Medulla oblongata (tissue), 1 donor: Measurements from ENCODE around the gene KRTAP10-7.
"Not testable (repeated sequence)": the region's sequence is repeated elsewhere in the genome, so short reads cannot be mapped to it uniquely, and the experiment has no call there.

Source experiments
- DNase-seq: peaks from one replicate; pipeline ENCODE4 v3.0.0-alpha.2; 2015; ENCODE audit errors: extremely low spot score

KRTAP10-7 gene

DNA sequence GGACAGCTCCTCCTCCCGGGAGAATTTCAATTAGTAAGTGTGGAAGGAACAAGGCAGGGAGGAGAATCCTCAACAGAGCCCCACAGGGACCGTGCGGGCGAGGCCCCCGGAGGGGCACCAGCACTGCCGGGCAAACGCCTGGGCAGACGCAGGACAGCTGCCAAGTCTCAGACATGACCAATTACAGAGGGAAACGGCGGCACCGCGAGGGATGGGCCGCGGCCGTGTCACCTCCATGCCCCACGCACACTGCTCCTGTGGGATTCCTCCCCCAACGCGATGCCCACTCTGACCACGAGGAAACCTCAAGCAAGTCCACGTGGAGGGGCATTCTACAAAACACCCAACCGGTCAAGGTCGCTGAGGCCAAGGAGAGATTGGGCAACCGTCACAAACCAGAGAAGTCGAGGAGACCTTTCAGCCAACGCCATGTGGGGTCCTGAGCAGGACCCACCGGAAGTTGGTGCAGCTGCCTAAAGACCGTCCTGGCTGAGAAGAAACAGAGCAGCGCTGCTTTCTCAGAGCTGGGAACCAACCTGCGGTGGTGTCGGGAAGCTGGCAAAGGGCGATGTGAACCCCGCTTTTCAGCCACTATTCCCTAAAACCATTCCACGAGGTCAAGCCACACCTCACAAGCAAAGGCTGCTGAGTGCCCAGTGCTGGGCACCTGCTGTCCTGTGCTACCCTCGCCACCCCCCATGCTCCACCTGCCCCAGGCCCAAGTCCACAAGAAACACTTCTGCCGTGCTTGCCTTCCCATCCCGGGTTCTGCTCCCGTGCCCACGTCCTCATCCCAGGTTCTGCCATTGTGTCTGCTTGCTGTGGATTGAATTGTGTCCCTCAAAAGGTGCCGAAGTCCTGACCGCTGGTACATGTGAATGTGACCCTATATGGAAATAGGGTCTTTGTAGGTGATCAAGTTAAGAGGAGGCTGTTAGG lies 28.3 kb upstream of the KRTAP10-7 start:
- no peak for DNase-seq

DNA sequence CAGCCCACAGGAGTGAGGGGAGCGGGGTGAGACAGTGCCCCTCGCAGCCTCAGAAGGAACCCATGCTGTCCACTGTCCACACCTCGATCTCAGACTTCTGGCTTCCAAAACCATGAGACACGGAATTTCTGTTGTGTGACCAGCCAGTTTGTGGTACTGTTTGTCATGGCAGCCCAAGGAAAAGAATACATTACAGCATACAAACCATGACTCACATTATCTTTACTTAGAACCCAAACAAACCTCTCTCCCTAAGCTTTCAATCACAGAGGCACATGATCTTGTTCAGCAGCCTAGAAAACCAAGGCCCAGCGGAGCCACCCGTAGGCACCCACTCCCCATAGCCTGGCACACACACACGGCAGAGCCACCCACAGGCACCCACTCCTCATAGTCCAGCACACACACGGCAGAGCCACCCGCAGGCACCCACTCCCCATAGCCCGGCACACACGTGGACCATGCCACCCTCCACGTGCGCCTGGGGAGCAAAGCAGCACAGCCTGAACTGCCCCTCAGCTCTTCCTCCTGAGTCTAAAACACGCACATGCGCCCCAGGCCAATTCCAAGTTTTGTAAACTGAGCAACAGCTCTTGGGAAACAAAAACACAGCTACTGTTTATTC lies 27.3 kb upstream of the KRTAP10-7 start:
- no peak for DNase-seq

DNA sequence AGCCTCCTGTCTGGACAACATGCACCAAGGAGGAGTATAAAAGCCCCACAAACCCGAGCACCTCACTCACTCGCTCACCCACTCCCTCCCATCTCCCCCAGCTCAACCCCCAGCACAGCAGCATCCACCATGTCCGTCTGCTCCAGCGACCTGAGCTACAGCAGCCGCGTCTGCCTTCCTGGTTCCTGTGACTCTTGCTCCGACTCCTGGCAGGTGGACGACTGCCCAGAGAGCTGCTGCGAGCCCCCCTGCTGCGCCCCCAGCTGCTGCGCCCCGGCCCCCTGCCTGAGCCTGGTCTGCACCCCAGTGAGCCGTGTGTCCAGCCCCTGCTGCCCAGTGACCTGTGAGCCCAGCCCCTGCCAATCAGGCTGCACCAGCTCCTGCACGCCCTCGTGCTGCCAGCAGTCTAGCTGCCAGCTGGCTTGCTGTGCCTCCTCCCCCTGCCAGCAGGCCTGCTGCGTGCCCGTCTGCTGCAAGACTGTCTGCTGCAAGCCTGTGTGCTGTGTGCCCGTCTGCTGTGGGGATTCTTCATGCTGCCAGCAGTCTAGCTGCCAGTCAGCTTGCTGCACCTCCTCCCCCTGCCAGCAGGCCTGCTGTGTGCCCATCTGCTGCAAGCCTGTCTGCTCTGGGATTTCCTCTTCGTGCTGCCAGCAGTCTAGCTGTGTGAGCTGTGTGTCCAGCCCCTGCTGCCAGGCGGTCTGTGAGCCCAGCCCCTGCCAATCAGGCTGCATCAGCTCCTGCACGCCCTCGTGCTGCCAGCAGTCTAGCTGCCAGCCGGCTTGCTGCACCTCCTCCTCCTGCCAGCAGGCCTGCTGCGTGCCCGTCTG lies 26.6 kb upstream of the KRTAP10-7 start, which contains the start of gene KRTAP10-4:
Gene KRTAP10-4 (plus strand): TSS at position 100 of the 827 bp plus-strand sequence. CDS start 30 bp downstream, at position 130.
- DNase-seq, result not testable (repeated sequence)

DNA sequence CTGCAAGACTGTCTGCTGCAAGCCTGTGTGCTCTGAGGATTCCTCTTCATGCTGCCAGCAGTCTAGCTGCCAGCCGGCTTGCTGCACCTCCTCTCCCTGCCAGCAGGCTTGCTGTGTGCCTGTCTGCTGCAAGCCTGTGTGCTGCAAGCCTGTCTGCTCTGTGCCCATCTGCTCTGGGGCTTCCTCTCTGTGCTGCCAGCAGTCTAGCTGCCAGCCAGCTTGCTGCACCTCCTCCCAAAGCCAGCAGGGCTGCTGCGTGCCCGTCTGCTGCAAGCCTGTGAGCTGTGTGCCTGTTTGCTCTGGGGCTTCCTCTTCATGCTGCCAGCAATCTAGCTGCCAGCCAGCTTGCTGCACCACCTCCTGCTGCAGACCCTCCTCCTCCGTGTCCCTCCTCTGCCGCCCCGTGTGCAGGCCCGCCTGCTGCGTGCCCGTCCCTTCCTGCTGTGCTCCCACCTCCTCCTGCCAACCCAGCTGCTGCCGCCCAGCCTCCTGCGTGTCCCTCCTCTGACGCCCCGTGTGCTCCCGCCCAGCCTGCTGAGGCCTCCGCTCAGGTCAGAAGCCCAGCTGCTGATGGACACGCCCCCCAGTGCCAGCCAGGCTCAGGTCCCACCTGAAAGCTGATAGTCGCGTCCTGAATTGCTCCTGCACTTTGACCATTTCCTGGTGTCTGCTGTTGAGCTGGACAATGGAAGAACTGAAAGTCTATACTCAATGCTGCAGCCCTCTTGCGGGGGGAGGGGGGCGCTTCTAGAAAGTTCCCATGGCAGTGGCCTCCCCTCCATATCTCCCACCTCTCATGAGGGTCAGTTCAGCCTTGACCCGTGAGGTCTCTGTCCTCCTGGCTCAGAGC lies 25.7 kb upstream of the KRTAP10-7 start:
- DNase-seq, result no peak

DNA sequence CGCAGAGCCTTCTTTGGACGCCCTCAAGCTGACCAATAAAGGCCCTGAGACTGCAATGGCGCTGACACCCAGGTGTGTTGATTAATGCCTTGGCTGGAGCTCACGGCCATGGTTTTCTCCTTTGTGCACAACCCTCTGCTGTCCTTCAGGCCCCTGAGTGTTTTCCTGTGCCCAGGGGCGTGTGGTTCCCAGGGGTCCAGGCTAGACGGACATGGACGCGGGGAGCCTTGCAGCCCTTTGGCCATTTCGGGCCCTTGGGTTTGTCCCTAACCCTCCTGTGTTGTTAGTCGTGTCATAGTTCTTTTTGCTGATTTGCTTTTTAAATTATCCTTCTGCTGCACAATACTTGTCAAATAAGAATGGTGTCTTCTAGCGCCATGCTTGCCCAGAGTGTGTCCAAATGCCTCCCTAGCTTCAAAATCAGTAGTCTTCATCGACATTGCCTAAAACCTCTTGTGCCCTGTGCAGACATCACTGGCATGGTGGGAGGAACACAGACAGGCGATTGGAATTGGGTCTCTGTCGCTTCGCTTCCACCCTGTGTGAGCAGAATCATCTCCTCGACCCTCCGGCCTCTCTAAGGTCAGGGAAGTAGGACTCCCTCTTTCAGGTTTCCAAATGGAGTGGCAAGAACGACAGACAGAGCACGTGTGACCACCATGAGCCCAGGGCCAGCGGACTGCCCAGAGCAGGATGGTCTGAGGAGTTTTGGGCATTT lies 24.9 kb upstream of the KRTAP10-7 start:
- DNase-seq, result no peak

DNA sequence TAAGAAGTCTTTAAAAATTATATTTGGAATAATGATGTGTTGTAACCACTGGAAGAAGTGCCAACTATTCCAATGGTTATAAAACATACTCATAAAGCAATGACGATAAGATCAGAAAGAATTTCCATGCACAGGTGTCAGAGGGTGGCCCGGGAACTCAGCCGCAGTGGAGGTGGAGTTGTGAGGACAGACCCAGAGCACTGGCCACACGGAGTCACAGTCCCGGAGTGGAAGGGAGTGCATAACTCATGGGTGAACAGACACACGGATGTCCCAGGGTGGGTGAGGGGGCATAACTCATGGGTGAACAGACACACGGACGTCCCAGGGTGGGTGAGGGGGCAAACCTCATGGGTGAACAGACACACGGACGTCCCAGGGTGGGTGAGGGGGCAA lies 24.4 kb upstream of the KRTAP10-7 start:
- no peak for DNase-seq

DNA sequence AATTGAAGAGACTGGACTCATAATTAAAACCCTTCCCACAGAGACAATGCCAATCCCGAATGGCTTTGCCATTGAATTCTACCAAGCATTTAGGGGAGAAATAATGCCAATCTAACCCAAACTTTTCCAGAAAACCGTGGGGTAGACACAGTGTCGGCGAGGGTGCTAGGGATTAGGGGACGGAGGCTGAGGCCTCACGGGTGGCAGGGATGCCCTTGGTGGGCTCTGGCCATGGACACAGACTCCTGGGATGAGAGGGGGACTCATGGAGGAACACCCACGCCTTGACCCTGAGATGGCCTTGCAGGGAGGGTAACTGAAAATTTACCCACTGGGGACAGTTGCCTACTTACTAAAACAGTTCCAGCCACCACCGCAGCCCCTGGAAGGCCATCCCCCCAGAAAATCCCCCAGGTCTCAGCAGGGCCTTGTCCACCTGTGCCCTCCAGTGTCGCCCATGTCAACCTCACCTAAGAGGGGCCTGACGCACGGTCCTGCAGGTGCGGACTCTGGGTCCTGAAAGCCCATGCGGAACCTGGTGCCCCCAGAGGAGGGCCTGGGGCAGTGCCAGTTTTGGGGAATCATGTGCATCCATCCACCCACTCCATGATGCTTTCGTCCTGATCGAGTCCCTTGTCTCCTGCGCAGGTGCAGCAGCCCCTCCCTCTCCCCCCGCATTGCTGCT lies 21.9 kb upstream of the KRTAP10-7 start:
- no peak for DNase-seq

DNA sequence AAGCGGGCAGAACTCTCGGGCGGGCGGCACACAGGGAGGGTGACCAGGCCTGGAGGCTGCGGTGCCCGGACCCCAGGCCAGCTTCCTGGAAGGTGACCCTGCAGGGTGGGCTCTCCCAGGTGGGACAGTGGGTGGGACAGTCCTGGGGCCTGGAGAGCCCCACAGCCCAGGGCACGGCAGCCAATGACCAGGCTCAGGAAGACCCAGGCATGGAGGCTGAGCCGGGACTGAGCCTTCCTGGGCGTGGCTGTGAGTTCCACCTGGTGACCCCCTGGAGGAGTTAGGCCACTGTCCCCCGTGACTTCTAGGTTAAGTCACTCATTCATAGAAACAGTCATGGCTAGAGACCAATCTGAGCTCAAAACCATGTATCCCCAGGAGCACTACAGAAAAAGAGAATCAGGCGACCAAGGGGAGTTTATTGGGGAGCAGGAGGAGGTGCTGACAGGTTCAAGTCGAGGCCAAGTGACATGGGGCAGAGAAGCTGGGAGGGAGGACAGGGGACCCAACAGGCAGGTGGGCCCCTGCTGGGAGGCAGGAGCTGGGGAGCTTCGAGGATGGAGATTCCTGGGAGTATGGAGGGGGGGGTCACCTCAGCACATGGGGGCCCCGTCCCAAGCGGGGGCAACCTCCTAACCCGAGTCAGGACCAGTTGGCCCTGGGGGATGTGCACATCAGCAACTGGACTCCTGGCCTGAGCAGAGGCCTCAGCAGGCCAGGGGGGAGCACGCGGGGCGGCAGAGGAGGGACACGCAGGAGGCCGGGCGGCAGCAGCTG lies 21.2 kb upstream of the KRTAP10-7 start:
- no peak for DNase-seq

DNA sequence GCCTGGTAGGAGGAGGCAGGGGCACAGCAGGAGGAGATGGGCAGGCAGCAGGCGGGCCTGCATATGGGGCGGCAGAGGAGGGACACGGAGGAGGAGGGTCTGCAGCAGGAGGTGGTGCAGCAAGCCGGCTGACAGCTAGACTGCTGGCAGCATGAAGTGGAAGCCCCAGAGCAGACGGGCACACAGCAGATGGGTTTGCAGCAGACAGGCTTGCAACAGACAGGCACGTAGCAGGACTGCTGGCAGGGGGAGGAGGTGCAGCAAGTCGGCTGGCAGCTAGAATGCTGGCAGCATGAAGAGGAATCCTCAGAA lies 20.6 kb upstream of the KRTAP10-7 start:
- DNase-seq, result no peak

DNA sequence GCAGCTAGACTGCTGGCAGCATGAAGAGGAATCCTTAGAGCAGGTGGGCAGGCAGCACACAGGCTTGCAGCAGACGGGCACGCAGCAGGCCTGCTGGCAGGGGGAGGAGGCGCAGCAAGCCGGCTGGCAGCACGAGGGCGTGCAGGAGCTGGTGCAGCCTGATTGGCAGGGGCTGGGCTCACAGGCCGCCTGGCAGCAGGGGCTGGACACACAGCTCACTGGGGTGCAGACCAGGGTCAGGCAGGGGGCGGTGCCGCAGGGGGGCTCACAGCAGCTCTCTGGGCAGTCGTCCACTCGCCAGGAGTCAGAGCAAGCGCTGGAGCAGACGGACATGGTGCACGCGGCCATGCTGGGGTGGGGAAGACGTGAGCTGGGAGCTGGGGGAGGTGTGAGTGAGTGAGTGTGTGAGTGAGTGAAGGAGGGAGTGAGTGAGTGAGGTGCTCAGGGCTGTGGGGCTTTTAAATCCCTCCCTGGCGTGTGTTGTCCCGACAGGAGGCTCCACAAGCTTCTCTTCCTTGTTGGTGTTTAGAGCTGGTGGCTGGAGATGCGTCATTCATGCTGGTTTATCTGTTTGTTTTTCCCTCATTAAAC lies 20.1 kb upstream of the KRTAP10-7 start, which contains the start of gene KRTAP10-5:
Gene KRTAP10-5 (minus strand): TSS at position 374 of the 591 bp plus-strand sequence. CDS start 26 bp downstream, at position 348.
- DNase-seq, result not testable (repeated sequence)

DNA sequence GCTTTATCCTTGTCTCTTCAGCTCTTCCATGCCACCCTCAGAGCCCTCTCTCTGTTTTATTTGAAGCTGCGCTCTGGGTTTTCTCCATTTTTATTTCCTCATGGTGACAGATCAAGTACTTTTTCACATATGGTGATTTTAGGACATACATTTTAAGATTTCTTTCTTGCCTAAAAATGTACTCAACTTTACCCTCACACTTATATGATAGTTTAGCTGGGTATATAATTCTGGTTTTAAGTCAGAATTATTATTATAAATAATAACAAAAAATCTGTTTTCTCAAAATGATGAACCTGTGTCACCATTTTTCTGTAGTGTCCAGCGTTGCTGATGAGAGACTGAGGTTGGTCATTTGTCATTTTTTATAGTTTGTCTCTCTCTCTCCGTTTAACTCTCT lies 19.2 kb upstream of the KRTAP10-7 start:
- no peak for DNase-seq

DNA sequence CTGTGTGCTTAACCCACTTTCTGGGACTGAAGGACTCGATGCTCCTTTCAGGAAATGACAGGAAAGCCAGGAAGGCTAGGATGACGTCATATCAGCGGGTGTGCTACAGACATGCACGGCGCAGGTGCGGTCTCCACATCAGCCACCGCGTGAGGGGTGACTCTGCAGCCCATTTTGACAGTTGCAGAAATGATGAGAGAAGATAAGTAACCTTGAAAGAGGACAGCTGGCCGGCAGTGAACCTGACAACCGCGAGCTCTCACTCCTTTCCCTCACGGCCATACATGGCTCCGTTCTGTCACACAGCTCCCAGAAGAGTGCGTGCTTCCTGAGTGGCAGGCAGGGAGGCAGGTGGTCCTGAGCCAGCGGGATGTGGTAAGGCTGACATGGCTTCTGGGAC lies 18.3 kb upstream of the KRTAP10-7 start:
- DNase-seq, result no peak

DNA sequence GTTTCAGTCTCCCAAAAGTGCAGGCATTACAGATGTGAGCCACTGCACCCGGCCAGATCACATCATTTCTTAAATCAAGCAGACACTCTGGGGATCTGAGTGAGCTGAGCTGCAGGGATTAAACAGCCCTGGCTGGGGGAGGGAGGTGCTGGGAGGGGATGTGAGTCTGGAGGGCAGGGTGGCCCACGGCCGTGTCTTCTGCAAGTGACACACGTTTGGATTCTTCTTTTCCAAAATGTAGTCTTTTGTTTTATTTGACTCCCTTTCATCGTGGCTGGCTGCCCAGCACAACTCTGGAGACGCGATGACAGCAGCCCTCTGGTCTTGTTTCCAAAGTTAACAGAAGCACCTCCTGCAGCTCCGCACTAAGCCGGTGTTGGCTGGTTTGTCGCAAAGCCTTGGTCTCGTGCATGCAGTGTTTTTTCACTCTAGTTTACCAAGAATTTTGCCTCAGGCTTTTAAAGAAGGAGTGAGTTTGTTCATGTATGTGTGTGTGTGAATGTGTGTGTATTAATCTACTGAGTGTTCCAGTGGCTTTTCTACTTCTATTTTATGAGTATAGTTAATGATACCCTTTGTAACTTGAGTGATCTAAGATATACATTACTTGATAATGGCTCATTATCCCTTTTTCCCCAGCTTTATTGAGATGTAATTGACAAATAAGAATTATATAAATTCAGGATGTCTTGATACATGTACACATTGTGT lies 17.2 kb upstream of the KRTAP10-7 start:
- DNase-seq, result no peak

DNA sequence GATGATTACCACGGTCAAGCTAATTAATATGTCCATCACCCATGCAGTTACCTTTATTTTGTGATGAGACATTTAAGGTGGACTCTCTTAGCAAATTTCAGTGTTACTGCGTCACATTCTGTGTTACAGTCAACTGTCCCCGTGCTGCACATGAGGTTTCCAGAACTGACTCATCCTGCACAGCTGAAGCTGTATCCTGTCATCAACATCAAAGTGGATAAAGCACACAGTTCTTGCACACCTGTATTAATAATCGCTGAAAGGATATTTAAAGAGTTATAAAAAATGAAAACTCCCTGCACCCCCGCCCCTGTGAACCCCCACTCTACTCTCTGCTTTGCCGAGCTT lies 16.6 kb upstream of the KRTAP10-7 start:
- DNase-seq, result no peak

DNA sequence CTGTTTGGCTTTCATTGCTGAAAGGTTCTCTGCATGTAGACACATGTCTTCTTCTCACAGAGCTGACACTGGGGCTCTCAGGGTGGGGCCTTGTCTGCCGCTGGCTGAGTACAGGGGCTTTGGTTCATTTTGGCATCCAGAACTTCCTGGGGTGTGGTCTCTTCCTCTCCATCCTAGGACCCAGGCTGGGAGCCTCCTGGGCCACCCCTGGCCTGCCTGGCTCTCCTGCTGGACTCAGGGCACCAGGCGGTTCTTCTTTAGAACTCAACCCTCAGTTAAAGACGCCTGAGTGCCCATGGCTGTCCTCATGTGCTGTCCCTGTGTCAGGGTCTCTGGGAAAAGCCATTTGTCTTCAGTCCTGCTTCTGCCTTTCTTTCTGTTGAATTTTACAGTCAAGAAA lies 14.5 kb upstream of the KRTAP10-7 start:
- no peak for DNase-seq

DNA sequence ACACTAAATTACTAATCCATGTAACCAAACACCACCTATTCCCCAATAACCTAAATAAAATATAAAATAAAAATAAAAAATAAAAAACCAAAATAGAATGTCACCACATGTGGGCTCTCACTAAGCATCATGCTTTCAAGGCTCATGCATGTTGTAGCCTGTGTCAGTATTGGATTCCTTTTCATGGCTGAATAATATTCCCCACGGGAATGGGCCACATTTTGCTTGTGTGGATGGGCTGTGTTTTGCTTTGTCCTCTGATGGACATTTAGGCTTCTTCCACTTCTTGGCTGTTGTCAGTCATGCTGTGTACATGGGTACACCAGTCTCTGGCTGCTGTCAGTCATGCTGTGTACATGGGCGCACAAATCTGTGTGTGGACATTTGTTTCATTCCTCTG lies 11.3 kb upstream of the KRTAP10-7 start:
- no peak for DNase-seq

DNA sequence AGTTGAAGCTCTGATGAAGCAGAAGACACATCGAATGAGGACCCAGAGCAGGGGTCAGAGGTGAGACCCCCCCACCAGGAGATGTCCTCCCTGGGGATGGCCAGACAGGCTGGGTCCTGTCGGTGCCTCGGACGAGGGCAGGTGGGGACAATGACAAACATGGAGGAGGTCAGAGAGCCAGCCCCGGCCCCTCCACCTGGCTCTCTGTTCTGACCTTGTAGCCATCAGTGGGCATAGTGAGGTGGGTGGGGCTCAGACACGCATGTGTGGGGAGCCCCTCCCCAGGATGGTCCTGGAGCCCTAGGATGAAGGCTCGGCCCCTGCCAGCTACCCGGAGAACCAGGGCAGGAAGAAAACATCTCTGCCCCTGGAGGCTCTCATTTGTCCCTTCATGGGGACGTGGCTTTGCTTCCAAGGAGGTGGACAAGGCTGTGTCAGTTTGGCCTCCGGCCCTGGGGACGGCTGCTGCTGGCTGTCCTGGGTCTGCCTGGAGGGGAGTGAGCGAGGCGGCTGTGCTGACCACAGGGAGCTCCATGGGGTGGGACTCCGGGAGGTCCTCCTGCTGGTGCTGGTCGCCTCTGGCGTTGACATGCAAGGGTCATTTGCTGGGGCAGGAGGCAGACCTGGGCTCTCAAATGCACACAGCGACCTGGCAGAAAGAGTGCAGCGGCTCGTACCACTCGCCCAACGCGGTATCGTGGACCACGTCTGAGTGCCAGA lies 10.7 kb upstream of the KRTAP10-7 start:
- no peak for DNase-seq

DNA sequence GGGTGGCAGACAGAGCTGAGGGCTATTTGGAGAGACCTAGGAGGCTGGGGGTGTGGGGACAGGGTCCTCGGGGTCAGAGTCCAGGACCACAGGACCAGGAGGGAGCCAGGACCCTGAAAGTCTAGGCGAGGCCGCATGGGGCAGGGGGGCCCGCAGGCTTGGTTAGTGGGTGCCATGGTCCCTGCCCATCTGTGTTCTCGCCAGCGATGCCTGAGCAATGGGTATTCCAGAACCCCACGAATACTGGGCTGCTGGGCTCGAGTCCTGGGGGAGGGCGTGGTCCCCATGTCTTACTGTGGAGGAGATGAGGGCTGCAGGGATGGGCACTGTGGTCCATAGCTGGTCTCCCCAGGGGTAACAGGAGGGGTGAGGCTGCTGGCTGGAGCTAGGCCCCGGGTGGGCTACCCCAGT lies 10.1 kb upstream of the KRTAP10-7 start:
- no peak for DNase-seq
